ENCODE data around the gene ERBB2.

ERBB2 gene

DNA sequence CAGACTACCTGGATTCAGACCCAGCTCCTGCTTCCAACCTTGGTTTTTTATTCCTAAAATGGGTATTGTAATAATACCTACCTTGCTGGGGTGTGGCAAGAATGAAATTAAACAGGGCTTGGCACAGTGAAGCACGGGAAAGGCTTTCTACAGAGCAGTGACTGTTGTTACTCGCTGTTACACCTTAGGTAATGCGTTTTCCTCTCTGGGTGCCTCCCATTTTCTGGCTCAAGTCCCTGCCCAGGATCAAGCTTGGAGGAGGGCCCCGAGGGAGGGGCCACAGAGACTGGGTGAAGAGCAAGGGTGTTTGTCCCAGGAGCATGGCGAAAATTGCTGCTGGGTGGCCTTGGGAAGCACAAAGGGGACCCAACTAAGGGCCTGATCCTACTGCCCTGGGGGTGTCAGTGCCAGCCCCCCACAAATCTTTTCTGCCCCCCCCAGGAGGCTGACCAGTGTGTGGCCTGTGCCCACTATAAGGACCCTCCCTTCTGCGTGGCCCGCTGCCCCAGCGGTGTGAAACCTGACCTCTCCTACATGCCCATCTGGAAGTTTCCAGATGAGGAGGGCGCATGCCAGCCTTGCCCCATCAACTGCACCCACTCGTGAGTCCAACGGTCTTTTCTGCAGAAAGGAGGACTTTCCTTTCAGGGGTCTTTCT lies 17.1 kb downstream of the ERBB2 start:
- H3K4me3 ChIP-seq (ENCODE audit: low read depth, low read length), result no peak overlapping the region
- no peak for DNase-seq (ENCODE audit: low read depth)
- TF ChIP-seq, protein P1, sequence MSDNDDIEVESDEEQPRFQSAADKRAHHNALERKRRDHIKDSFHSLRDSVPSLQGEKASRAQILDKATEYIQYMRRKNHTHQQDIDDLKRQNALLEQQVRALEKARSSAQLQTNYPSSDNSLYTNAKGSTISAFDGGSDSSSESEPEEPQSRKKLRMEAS (IDR thresholded peaks at IDR 0.05; ENCODE audit: low read depth, low read length), result no peak
- TF ChIP-seq POLR2A (IDR thresholded peaks at IDR 0.05; ENCODE audit: extremely low read depth, insufficient read length) (no peak), MYC (IDR thresholded peaks at IDR 0.05; ENCODE audit: low read depth, low read length) (no peak)
- TF ChIP-seq, protein P2, sequence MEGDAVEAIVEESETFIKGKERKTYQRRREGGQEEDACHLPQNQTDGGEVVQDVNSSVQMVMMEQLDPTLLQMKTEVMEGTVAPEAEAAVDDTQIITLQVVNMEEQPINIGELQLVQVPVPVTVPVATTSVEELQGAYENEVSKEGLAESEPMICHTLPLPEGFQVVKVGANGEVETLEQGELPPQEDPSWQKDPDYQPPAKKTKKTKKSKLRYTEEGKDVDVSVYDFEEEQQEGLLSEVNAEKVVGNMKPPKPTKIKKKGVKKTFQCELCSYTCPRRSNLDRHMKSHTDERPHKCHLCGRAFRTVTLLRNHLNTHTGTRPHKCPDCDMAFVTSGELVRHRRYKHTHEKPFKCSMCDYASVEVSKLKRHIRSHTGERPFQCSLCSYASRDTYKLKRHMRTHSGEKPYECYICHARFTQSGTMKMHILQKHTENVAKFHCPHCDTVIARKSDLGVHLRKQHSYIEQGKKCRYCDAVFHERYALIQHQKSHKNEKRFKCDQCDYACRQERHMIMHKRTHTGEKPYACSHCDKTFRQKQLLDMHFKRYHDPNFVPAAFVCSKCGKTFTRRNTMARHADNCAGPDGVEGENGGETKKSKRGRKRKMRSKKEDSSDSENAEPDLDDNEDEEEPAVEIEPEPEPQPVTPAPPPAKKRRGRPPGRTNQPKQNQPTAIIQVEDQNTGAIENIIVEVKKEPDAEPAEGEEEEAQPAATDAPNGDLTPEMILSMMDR (IDR thresholded peaks at IDR 0.05; ENCODE audit: low read depth, low read length), result no peak

DNA sequence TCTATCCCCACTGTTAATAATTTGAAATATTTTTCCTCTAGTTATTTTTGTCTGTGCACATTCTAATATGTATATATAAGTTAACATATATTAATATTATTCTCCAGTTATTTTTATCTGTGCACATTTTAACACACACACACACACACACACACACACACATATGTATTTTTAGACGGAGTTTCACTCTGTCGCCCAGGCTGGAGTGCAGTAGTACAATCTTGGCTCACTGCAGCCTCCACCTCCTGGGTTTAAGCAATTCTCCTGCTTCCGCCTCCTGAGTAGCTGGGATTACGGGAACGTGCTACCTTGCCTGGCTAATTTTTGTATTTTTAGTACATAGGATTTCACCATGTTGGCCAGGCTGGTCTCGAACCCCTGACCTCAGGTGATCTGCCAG lies 17.8 kb downstream of the ERBB2 start:
- no peak overlapping the region for H3K4me3 ChIP-seq (ENCODE audit: low read depth, low read length)
- TF ChIP-seq MYC (IDR thresholded peaks at IDR 0.05; ENCODE audit: low read depth, low read length), result no peak
- TF ChIP-seq POLR2A (IDR thresholded peaks at IDR 0.05; ENCODE audit: extremely low read depth, insufficient read length), result no peak
- TF ChIP-seq, protein P2 (IDR thresholded peaks at IDR 0.05; ENCODE audit: low read depth, low read length), result no peak
- TF ChIP-seq, protein P1 (IDR thresholded peaks at IDR 0.05; ENCODE audit: low read depth, low read length), result no peak
- no peak for DNase-seq (ENCODE audit: low read depth)

DNA sequence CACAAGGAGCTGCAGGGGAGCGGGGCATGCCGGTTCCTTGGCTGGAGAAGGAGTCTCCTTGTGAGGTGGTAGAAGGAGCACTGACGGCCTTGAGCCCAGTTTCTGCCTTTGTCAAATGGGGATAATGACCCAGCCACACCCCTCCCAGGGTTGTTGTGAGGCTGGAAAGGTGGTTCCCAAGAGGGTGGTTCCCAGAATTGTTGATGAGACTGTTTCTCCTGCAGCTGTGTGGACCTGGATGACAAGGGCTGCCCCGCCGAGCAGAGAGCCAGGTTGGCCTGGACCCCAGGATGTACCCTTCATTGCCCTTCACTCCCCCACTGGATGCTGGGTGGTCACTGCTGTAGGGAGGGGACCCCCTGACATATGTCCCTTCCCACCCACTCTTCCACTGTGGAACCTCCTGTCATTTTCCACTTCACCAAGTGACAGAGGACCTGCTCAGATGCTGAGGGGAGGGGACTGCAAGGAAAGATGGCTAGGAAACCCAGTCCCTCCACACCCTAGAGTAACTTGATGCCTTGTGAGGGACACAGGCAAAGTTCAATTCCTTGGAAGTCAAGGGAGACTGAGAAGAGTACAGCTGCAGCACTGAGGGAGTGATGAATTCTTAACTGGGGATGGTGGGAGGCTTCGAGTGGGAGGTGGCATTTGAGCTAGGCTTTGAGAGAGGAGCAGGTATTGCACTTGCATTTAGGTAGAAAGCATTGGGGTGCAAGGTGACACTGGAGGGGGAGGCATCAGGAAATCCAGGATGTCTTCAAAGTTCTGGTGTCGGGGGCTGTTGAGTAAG lies 19.9 kb downstream of the ERBB2 start:
- no peak overlapping the region for H3K4me3 ChIP-seq (ENCODE audit: low read depth, low read length)
- DNase-seq (ENCODE audit: low read depth), result no peak
- TF ChIP-seq, protein P2 (IDR thresholded peaks at IDR 0.05; ENCODE audit: low read depth, low read length), result no peak
- TF ChIP-seq POLR2A (IDR thresholded peaks at IDR 0.05; ENCODE audit: extremely low read depth, insufficient read length) (no peak), MYC (IDR thresholded peaks at IDR 0.05; ENCODE audit: low read depth, low read length) (no peak)
- TF ChIP-seq, protein P1 (IDR thresholded peaks at IDR 0.05; ENCODE audit: low read depth, low read length), result no peak

DNA sequence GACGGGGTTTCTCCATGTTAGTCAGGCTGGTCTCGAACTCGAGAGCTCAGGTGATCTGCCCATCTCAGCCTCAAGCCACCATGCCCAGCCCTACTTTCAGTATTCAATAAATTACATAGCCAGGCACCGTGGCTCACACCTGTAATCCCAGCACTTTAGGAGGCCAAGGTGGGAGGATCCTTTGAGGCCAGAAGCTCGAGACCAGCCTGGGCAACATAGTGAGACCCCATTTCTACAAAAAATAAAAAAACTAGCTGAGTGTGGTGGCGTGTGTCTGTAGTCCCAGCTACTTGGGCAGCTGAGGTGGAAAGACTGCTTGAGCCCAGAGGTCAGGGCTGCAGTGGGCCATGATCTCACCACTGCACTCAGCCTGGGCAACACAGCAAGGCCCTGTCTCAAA lies 22.2 kb downstream of the ERBB2 start:
- H3K4me3 ChIP-seq (ENCODE audit: low read depth, low read length), result no peak overlapping the region
- TF ChIP-seq POLR2A (IDR thresholded peaks at IDR 0.05; ENCODE audit: extremely low read depth, insufficient read length), result no peak
- TF ChIP-seq, protein P1 (IDR thresholded peaks at IDR 0.05; ENCODE audit: low read depth, low read length), result no peak
- TF ChIP-seq, protein P2 (IDR thresholded peaks at IDR 0.05; ENCODE audit: low read depth, low read length), result no peak
- TF ChIP-seq MYC (IDR thresholded peaks at IDR 0.05; ENCODE audit: low read depth, low read length), result no peak
- DNase-seq (ENCODE audit: low read depth), result no peak

DNA sequence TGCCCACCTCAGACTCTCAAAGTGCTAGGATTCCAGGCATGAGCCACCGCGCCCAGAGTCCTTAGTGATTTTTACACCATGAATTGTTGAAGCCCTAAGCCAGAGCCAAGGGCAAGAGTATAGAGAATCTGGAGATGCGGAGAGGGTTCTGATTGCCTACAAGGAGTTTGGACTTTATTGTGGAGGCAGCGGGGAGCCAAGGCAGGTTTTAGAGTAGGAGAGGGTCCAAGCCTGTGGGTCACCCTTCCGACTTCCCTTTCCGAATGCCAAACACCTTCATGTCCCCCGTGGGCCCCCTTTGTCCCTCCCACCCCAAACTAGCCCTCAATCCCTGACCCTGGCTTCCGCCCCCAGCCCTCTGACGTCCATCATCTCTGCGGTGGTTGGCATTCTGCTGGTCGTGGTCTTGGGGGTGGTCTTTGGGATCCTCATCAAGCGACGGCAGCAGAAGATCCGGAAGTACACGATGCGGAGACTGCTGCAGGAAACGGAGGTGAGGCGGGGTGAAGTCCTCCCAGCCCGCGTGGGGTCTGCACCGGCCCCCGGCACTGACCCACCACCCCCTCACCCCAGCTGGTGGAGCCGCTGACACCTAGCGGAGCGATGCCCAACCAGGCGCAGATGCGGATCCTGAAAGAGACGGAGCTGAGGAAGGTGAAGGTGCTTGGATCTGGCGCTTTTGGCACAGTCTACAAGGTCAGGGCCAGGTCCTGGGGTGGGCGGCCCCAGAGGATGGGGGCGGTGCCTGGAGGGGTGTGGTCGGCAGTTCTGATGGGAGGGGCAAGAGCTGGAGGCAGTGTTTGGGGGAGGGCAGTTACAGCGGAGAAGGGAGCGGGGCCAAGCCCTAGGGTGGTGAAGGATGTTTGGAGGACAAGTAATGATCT lies 23.3 kb downstream of the ERBB2 start:
- peak; percentile 50 for DNase-seq (ENCODE audit: low read depth)
- no peak for TF ChIP-seq MYC (IDR thresholded peaks at IDR 0.05; ENCODE audit: low read depth, low read length)
- TF ChIP-seq, protein P1 (IDR thresholded peaks at IDR 0.05; ENCODE audit: low read depth, low read length), result no peak
- TF ChIP-seq, protein P2 (IDR thresholded peaks at IDR 0.05; ENCODE audit: low read depth, low read length), result no peak
- TF ChIP-seq POLR2A (IDR thresholded peaks at IDR 0.05; ENCODE audit: extremely low read depth, insufficient read length), result no peak
- H3K4me3 ChIP-seq (ENCODE audit: low read depth, low read length), result no peak overlapping the region
